GM10266 (cell line): ENCODE data around the gene VAV2.
"Not testable (repeated sequence)": the region's sequence is repeated elsewhere in the genome, so short reads cannot be mapped to it uniquely, and the experiment has no call there.

Source experiments
- DNase-seq: peaks from one replicate; pipeline ENCODE4 v3.0.0; 2012; ENCODE audit errors: extremely low spot score
- TF ChIP-seq, protein P1 (sequence below): IDR thresholded peaks from 2 replicates; pipeline ENCODE4 v1.5.1; 2012; ENCODE audit warnings: mild to moderate bottlenecking, low read depth; ENCODE audit not compliant: control insufficient read depth, insufficient read depth; ENCODE audit errors: missing control alignments

Gene VAV2

DNA sequence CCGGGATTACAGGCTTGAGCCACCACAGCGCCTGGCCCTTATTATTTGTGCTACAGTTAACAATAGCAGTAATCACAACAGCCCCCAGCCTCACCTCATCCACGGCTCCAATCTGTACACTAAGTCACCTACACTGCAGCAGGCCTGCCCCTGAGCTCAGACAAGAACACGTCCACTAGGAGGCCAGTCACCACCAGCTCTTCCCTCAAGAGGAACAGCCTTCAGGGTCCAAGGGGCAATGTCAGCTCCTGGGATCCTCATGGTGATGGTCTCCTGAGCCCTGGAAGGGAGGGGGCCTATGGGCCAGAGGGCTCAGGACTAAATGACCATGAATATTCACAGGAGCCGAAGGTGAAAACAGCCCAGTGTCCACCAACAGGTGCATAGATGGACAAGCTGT lies 67.7 kb downstream of the VAV2 start:
- DNase-seq, result no peak
- TF ChIP-seq, protein P1, sequence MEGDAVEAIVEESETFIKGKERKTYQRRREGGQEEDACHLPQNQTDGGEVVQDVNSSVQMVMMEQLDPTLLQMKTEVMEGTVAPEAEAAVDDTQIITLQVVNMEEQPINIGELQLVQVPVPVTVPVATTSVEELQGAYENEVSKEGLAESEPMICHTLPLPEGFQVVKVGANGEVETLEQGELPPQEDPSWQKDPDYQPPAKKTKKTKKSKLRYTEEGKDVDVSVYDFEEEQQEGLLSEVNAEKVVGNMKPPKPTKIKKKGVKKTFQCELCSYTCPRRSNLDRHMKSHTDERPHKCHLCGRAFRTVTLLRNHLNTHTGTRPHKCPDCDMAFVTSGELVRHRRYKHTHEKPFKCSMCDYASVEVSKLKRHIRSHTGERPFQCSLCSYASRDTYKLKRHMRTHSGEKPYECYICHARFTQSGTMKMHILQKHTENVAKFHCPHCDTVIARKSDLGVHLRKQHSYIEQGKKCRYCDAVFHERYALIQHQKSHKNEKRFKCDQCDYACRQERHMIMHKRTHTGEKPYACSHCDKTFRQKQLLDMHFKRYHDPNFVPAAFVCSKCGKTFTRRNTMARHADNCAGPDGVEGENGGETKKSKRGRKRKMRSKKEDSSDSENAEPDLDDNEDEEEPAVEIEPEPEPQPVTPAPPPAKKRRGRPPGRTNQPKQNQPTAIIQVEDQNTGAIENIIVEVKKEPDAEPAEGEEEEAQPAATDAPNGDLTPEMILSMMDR, result no peak

DNA sequence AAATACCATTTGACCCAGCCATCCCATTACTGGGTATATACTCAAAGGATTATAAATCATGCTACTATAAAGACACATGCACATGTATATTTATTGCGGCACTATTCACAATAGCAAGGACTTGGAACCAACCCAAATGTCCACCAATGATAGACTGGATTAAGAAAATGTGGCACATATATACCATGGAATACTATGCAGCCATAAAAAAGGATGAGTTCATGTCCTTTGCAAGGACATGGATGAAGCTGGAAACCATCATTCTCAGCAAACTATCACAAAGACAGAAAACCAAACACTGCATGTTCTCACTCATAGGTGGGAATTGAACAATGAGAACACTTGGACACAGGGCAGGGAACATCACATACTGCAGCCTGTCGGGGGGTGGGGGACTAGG lies 68.5 kb downstream of the VAV2 start:
- not testable (repeated sequence) for DNase-seq

DNA sequence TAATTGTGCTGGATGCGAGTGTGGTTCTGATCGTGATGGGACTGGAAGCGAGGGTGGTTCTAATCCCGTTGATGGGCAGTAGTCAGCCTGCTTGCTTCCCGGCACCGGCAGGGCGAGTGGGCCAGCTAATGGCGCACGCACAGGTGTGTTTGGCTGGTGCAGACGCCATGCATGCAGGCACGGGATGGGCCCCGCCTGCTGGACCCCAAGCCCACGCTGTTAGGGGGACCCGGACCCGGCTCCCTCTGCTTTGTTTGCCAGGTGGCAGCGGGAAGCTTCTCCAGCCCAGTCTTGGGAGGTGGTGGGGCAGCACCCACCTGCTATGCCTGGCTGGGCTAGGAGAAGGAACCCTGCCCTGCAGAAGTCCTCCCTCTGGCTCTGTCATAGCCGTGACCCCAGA lies 70.3 kb downstream of the VAV2 start:
- TF ChIP-seq, protein P1, result no peak
- DNase-seq, result no peak

DNA sequence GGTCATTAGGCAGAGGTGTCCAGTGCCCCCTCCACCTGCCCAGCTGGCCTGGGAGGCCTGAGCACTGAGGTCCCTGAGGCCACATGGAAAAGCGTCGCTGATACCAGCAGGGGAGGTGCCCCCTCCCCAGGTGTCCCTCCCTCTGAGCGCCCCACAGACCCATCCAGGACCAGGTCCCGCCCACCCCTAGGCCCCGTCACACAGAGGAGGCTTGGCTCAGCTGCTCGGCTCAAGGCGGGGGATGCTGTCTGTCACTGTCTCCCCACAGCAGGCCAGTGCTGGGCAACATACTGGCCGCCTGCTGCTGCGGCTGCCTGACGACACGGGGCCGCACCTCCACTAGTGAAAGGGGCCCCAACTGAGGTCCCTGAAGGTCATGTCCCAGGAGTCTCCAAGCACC lies 71.7 kb downstream of the VAV2 start:
- no peak for DNase-seq
- TF ChIP-seq, protein P1, result no peak

DNA sequence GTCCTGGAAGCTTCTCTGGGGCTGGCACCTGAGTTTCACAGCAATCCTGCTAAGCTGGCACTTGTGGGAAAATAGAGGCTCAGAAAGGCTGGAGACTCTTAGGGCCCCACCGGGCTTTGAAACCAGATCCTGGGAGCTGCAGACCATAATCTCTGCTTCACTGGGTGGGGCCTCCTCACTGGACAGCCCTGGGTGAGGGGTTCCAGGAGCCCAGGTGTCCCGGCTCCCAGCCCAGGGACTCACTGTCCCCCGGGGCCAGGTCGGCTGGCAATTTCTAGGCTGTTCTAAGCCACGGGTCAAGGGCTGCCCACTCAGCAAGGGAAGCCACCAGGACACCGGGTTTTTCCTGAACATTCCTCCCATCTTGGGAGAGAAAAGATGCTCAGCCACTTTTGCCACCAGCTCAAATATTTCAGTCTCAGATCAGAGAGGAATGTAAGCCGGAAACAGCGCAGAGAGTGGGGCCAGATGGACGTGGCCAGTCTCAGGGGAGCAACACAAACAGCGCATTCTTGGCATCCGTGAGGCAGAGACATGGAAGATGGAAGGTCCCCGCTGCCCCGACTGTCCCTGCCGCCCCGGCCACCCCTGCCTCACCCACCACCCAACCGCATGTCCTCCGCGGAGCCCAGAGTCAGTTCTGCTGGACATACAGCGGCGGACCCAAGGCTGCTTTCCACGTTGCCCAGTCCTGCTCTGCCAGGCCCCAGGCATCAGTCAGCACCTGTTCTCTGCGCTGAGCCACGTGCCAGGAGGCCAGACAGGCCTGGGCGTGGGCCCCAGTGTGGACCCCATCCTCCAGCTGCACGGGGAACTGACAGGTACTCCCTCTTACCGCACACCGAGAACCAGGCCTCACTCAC lies 72.6 kb downstream of the VAV2 start:
- no peak for DNase-seq
- TF ChIP-seq, protein P1, result no peak

DNA sequence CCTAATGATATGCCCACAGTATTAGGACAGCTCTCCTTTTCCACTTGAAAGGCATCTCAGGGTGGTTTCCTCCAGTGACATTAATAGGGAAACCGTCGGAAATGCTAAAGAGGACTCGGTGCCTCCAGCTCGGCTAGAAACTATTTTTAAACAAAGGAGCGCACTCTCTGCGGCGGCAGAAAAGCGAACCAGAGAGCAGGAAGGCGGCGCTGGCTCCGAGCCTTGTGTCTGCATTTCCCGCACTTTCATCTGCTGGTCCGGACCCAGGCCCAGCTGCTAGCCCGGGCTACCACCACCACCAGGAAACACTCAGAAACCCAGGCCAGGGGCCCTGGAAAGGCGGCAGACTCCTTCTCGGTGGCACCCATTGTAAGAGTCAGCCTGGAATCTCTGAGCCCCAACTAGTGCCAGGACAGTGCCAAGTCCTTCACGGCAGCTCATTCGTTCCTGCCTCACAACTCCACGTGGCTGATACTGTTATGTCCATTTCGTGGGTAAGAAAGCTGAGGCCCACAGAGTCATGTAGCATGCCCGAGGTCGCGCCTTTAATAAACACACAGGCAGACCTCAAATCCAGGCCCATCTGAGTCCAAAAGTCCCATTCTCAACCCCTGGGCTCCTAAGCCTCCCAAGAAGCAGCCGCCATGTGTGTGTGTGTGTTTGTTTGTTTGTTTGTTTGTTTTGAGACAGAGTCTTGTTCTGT lies 73.9 kb downstream of the VAV2 start:
- no peak for DNase-seq
- TF ChIP-seq, protein P1, result no peak

DNA sequence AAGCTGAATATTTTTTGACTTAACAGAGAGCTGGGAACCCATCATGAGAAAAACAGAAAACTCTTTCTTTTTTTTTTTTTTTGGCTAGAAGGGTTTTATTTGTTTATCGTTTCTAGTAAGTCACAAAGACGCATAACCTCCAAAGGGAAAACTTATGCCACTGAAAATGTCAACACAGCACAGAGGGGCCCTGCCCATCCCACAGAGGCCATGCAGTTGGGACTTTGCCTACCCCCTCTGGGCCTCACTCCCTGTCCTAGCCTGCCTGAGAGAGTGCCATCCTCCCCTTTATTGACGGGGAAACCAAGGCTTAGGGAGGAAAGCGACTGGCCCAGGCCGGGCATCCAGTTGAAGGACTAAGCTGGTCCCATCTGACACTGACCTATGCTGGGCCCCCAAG lies 74.7 kb downstream of the VAV2 start:
- TF ChIP-seq, protein P1, result no peak
- no peak for DNase-seq
